Astrocyte of the cerebellum (primary cell): ENCODE results near the gene KATNA1.

Source experiments
- DNase-seq: peaks from one replicate; pipeline ENCODE4 v3.0.0-alpha.2; 2011; ENCODE audit warnings: low read depth
- H3K4me3 ChIP-seq: 2 replicates; pipeline ENCODE4 v1.5.1; 2011; ENCODE audit warnings: mild to moderate bottlenecking, low read depth, low read length, moderate library complexity
- in situ Hi-C: cut with HindIII; loops from 2 replicates; pipeline ENCODE4 v1.10.0; 2017; ENCODE audit warnings: low sequenced_read_pairs
- TF ChIP-seq, protein P1 (sequence below): IDR thresholded peaks from 2 replicates; pipeline ENCODE4 v1.5.1; 2012; ENCODE audit warnings: low read length, low read depth, moderate library complexity, mild to moderate bottlenecking; ENCODE audit errors: missing control alignments

The KATNA1 gene

DNA sequence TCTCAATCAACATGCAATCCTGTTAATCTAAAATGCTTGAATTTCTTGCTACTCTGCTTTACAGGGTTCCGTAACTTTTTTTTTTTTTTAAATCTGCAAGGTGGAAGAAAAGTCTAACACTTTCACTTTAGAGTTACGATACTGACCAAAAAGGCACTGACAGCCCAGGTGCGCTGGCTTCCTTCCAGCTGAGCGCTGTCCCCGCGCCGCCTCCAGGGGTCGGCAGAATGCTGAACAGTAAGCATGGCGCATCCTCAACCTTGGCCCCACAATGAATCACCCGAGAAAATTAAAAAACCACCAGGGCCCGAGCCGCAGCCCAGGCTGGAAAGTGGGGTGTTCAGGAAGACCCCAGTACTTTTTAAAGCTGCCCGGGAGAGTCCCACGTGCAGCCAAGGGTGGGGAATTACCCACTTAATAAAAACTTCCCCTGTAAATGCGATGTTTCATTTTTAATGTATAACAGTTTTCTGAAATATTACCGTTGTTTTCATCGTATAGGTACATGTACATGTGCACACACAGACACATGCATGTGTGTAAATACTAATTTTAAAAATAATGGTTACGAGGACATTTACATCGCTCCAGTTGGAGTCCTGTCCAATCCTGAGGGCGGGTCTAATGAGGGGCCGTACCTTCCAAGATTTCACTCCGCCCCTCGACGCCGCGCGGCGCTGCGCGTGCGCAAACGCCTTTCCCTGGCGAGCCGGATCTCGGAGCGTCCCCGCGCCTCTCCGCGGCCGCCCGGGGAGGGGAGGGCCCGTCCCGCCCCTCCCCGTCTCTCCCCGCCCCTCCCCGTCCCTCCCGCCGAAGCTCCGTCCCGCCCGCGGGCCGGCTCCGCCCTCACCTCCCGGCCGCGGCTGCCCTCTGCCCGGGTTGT, 82.7 kb downstream of the KATNA1 start, which contains the start of gene GINM1:
TSS of gene GINM1 (plus strand) at position 849 of the 883 bp plus-strand sequence. CDS start 40 bp downstream, outside the sequence.
- peak; percentile 89 for DNase-seq
- TF ChIP-seq, protein P1, sequence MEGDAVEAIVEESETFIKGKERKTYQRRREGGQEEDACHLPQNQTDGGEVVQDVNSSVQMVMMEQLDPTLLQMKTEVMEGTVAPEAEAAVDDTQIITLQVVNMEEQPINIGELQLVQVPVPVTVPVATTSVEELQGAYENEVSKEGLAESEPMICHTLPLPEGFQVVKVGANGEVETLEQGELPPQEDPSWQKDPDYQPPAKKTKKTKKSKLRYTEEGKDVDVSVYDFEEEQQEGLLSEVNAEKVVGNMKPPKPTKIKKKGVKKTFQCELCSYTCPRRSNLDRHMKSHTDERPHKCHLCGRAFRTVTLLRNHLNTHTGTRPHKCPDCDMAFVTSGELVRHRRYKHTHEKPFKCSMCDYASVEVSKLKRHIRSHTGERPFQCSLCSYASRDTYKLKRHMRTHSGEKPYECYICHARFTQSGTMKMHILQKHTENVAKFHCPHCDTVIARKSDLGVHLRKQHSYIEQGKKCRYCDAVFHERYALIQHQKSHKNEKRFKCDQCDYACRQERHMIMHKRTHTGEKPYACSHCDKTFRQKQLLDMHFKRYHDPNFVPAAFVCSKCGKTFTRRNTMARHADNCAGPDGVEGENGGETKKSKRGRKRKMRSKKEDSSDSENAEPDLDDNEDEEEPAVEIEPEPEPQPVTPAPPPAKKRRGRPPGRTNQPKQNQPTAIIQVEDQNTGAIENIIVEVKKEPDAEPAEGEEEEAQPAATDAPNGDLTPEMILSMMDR, result peak; percentile 79
- peak within 1 kb of the TSS; percentile 85 for H3K4me3 ChIP-seq
- in situ Hi-C loops, result no loop called here

DNA sequence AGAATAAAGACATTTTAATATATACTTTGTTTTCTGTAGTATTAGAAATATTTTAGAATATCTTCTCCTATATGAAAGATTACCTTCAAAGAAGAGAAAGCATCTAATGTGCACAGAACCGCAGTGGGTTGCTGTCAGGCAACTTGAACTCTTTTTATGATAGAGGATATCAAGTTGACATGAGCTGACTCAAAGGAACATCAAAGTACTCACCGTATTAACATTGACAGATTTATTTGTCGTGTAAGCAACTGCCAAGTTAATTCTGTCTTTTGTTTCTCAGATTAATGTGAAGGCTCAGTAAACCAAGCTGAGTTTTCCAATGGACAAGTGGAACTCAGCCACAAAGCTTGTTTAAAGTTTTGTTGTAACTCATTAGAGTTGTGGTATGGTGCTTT, 84.6 kb downstream of the KATNA1 start:
- no peak overlapping the region for H3K4me3 ChIP-seq
- in situ Hi-C loops, result no loop called here
- no peak for DNase-seq
- TF ChIP-seq, protein P1, result no peak

DNA sequence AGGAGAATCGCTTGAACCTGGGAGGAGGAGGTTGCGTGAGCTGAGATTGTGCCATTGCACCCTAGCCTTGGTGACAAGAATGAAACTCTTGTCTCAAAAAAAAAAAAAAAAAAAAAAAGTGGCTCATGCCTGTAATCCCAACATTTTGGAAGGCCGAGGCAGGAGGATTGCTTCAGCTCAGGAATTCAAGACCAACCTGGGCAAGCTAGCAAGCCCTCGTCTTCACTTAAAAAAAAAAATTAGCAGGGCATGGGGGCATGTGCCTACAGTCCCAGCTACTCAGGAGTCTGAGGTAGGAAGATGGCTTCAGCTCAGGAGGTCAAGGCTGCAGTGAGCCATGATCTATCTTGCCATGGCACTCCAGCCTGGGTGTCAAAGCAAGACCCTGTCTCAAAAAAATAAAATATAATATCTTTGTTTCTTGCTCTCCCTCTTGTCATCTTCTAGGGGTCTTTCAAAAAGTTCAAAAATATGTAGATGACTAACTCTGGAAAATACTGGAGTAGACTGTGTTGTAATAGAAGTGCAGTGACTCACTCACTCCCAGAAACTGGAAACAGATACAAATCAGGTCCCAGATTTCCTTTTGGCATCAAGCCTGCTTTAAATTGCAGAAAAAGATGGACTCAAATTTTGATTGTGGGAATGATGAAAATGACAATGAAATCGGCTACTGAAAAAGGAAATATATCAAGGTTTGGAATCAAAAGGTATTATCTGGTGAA, 85.1 kb downstream of the KATNA1 start:
- TF ChIP-seq, protein P1, result no peak
- in situ Hi-C loops, result no loop called here
- no peak overlapping the region for H3K4me3 ChIP-seq
- peak; percentile 31 for DNase-seq

DNA sequence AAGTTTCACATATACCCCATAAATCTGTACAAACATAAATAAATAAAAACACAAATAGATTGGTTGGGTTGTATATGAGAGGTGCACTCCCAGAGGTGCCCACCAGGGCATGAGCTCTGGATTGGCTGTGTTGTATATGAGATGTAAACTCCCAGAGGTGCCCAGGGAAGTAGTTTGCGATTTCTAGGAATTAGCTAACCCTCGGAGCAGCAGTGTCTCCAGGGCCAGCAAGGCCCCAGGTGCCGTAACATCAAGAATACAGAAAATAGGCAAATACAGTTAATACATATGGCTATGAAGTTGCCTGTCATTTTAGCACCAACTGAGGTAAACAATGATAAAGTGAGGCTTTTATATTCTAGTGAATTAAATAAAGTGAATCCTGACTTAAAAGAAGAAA, 87.8 kb downstream of the KATNA1 start:
- no peak for DNase-seq
- TF ChIP-seq, protein P1, result peak; percentile 66
- in situ Hi-C loops, result no loop called here

DNA sequence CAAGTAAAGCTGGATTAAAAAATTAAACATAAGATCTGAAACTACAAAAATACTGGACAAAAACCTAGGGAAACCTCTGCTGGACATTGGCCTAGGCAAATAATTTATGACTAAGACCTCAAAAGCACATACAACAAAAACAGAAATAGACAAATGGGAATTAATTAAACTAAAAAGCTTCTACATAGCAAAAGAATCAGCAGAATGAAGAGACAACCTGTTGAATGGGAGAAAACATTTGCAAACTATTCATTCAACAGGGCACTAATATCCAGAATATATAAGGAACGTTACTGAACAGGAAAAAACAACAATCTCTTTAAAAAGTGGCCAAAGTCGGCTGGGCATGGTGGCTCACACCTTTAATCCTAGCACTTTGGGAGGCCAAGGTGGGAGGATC, 89.1 kb downstream of the KATNA1 start:
- in situ Hi-C loops, result no loop called here
- H3K4me3 ChIP-seq, result no peak overlapping the region
- TF ChIP-seq, protein P1, result no peak
- no peak for DNase-seq

More for the DNA sequence above, 87.8 kb downstream of the KATNA1 start:
- no peak overlapping the region for H3K4me3 ChIP-seq

DNA sequence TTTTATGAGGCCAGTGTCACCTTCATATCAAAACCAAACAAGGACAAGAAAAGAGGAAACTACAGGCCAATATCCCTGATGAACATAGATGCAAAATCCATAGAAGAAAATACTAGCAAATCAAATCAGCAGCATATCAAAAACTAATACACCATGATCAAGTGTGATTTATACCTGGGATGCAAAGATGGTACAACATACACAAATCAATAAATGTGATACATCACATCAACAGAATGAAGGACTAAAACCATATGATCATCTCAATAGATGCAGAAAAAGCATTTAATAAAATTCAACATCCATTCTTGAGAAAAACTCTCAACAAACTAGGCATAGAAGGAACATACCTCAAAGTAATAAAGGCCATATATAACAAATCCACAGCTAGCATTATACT, 90.5 kb downstream of the KATNA1 start:
- TF ChIP-seq, protein P1, result no peak
- no peak overlapping the region for H3K4me3 ChIP-seq
- no peak for DNase-seq
- in situ Hi-C loops, result no loop called here
